ENCODE data around the gene EBF3. TPM values are rescaled to one million over a fixed set of nuclear protein-coding genes. Genes with fewer than 3 reads are reported as not detected.

The EBF3 gene
- total RNA-seq, 1 donor from 2014 or later, result not detected

- H3K27me3 Mint-ChIP-seq (ENCODE audit: low read depth), result peaks cover 14% of the 10 kb centered on the region
- H3K27ac Mint-ChIP-seq (ENCODE audit: unreplicated experiment), result no peak overlapping the region
- H3K36me3 Mint-ChIP-seq (ENCODE audit: low read depth), result no peaks in the 10 kb centered on the region
- no peak for DNase-seq (ENCODE audit: low spot score)
- TF ChIP-seq, protein P1, sequence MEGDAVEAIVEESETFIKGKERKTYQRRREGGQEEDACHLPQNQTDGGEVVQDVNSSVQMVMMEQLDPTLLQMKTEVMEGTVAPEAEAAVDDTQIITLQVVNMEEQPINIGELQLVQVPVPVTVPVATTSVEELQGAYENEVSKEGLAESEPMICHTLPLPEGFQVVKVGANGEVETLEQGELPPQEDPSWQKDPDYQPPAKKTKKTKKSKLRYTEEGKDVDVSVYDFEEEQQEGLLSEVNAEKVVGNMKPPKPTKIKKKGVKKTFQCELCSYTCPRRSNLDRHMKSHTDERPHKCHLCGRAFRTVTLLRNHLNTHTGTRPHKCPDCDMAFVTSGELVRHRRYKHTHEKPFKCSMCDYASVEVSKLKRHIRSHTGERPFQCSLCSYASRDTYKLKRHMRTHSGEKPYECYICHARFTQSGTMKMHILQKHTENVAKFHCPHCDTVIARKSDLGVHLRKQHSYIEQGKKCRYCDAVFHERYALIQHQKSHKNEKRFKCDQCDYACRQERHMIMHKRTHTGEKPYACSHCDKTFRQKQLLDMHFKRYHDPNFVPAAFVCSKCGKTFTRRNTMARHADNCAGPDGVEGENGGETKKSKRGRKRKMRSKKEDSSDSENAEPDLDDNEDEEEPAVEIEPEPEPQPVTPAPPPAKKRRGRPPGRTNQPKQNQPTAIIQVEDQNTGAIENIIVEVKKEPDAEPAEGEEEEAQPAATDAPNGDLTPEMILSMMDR (IDR thresholded peaks at IDR 0.05), result no peak
- peaks cover 24% of the 10 kb centered on the region for H3K9me3 Mint-ChIP-seq (ENCODE audit: low read depth)
- H3K4me1 Mint-ChIP-seq (ENCODE audit: low read depth), result no peaks in the 10 kb centered on the region
- H3K4me3 Mint-ChIP-seq (ENCODE audit: unreplicated experiment), result no peak overlapping the region
These were observed 35.1 kb upstream of the EBF3 start for GRCh38 chr10:129999140-129999539.

- Mint-ChIP-seq H3K4me1 (ENCODE audit: low read depth) (no peaks in the 10 kb centered on the region), H3K27ac (ENCODE audit: unreplicated experiment) (no peak overlapping the region), H3K27me3 (ENCODE audit: low read depth) (peaks cover 18% of the 10 kb centered on the region), H3K36me3 (ENCODE audit: low read depth) (no peaks in the 10 kb centered on the region), H3K4me3 (ENCODE audit: unreplicated experiment) (no peak overlapping the region), H3K9me3 (ENCODE audit: low read depth) (peaks cover 35% of the 10 kb centered on the region)
- DNase-seq (ENCODE audit: low spot score), result no peak
- TF ChIP-seq, protein P1 (IDR thresholded peaks at IDR 0.05), result no peak
These were observed 29.5 kb upstream of the EBF3 start for GRCh38 chr10:129993621-129994020.

GRCh38 chr10:129992356-129992755 lies 28.3 kb upstream of the EBF3 start:
- H3K27ac Mint-ChIP-seq (ENCODE audit: unreplicated experiment), result no peak overlapping the region
- H3K4me1 Mint-ChIP-seq (ENCODE audit: low read depth), result no peaks in the 10 kb centered on the region
- no peak for DNase-seq (ENCODE audit: low spot score)
- peaks cover 32% of the 10 kb centered on the region for H3K9me3 Mint-ChIP-seq (ENCODE audit: low read depth)
- H3K36me3 Mint-ChIP-seq (ENCODE audit: low read depth), result no peaks in the 10 kb centered on the region
- peaks cover 16% of the 10 kb centered on the region for H3K27me3 Mint-ChIP-seq (ENCODE audit: low read depth)
- TF ChIP-seq, protein P1 (IDR thresholded peaks at IDR 0.05), result no peak
- H3K4me3 Mint-ChIP-seq (ENCODE audit: unreplicated experiment), result no peak overlapping the region

GRCh38 chr10:129982825-129983224 lies 18.8 kb upstream of the EBF3 start:
- DNase-seq (ENCODE audit: low spot score), result no peak
- Mint-ChIP-seq H3K4me3 (ENCODE audit: unreplicated experiment) (no peak overlapping the region), H3K4me1 (ENCODE audit: low read depth) (no peaks in the 10 kb centered on the region), H3K9me3 (ENCODE audit: low read depth) (peaks cover 36% of the 10 kb centered on the region), H3K27me3 (ENCODE audit: low read depth) (peaks cover 32% of the 10 kb centered on the region), H3K27ac (ENCODE audit: unreplicated experiment) (no peak overlapping the region), H3K36me3 (ENCODE audit: low read depth) (peaks cover 2% of the 10 kb centered on the region)
- TF ChIP-seq, protein P1 (IDR thresholded peaks at IDR 0.05), result no peak

DNA sequence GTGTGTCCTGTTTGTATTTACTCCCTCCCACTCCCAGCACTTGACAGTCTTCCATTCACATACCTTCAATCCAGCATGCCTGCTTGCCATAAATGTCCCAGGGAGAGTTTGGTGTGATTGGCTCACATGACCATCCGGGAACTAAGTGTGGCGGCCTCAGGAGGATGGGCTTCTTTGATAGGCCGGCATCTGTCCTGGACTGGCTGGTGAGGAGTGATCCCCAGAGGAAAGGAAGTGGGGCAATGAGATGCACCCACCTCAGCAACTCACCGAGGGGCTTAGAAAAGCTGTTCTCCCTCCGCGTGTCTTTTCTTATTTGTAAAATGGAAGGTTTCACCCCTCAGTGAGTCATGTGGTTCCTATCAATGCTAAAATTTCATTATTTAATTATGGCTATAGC lies 14.9 kb upstream of the EBF3 start:
- H3K4me1 Mint-ChIP-seq (ENCODE audit: low read depth), result no peaks in the 10 kb centered on the region
- no peak overlapping the region for H3K27ac Mint-ChIP-seq (ENCODE audit: unreplicated experiment)
- H3K27me3 Mint-ChIP-seq (ENCODE audit: low read depth), result peaks cover 54% of the 10 kb centered on the region
- H3K4me3 Mint-ChIP-seq (ENCODE audit: unreplicated experiment), result no peak overlapping the region
- TF ChIP-seq, protein P1 (IDR thresholded peaks at IDR 0.05), result no peak
- H3K36me3 Mint-ChIP-seq (ENCODE audit: low read depth), result peaks cover 2% of the 10 kb centered on the region
- DNase-seq (ENCODE audit: low spot score), result no peak
- peaks cover 15% of the 10 kb centered on the region for H3K9me3 Mint-ChIP-seq (ENCODE audit: low read depth)

All from chondrocyte (in vitro differentiated cells).